Sigmoid colon (tissue), 3 donors: ENCODE measurements around the gene CEP295NL.

Source experiments
- CTCF ChIP-seq, 4 experiments: fragments of 450-650 bp in 3 of 4; fragments of 200-600 bp in 1 of 4; IDR thresholded peaks; one replicate each; pipeline ENCODE4 v1.5.1; 2016 to 2019; ENCODE audit warnings: antibody characterized with exemption in 4 of 4, mild to moderate bottlenecking in 3 of 4, moderate library complexity in 2 of 4
- POLR2A ChIP-seq, 2 donors: fragments of 450-650 bp; IDR thresholded peaks; one replicate each; pipeline ENCODE4 v1.6.1; 2016; ENCODE audit warnings: antibody characterized with exemption in 2 of 2, mild to moderate bottlenecking in 2 of 2, moderate library complexity in 2 of 2

- TF ChIP-seq CTCF (IDR thresholded peaks at IDR 0.05): no peak
- TF ChIP-seq POLR2A (IDR thresholded peaks at IDR 0.05): no peak
Measured at GRCh38 chr17:78862073-78863023, 40.7 kb downstream of the CEP295NL start.
